ENCODE data around the gene IRF2BP1.

Gene IRF2BP1

DNA sequence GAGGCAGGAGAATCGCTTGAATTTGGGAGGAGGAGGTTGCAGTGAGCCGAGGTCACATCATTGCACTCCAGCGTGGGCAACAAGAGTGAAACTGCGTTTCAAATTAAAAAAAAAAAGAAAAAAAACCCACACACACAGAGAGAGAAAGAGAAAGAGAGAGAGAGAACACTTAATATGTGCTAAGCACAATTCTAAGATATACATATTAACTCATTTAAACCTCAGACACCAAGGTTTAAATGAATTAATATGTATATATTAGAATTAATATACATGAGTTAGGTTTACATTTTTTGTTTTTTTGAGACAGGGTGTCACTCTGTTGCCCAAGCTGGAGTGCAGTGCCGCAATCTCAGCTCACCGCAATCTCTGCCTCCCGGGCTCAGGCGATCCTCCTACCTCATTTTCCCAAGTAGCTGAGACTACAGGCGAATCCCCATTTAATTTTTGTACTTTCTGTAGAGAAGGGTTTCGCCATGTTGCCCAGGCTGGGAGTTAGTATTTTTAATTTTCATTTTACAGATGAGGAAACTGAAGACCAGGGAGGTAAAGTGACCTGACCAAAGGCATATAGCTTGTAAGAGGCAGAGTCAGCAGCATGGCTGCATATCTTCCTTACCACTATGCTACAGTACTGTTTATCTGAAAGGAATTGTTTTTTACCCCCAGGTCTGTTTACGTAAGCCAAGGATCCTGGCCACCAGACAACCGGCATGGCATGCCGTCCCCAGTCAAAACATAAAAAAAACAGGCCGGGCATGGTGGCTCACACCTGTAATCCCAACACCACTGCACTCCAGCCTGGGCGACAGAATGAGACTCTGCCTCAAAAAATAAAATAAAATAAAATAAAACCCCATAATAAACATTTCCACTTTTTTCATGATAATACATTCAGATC lies 25.3 kb downstream of the IRF2BP1 start:
- no peak for DNase-seq (ENCODE audit: low read depth)

DNA sequence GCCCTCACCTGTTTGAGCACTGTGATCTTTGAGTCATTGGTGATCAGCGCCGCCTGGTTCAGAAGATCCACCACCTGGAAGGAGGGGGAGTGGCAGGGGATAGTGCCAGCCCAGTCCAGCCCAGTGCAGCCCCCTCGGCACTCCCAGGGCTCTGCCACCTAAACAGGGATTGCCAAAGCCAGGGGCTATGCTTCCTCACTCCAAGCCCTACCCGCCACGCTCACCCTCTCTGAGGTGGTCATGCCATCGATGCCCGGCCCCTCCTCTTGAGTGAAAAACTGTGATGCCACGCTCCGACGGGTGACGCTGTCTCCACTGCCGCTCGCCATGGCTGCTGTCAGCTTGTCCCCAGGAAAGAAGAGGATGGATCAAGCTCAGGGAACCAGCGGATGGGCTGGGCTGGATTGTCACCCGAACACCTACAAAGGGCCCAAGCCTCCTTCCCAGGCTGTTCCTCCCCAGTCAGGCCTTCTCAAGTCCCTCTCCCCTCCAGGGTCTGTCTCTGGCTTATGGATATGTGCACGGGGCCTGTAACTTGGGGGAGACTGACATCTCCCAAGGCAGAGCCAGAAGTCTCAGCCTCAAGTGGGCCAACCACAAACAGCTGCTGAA lies 31.7 kb downstream of the IRF2BP1 start:
- no peak for DNase-seq (ENCODE audit: low read depth)

DNA sequence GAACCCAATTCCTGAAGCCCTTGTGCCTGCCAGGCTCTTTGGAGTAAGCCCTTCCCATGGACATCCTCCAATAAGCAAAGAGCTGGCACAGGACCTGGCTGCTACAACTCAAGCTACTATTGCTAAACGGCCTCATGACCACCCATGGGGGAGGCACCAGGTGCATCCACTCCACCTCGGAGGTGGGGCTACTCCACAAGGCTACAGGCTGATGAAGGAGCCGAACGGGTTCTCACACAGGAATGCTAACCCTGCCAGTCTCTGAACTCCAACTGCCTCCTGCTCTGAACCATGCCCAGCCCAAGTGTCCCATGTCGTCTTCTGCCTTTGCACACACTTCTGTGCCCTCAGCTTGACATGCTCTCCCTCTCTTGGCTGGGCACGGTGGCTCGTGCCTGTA lies 33.0 kb downstream of the IRF2BP1 start:
- no peak for DNase-seq (ENCODE audit: low read depth)

DNA sequence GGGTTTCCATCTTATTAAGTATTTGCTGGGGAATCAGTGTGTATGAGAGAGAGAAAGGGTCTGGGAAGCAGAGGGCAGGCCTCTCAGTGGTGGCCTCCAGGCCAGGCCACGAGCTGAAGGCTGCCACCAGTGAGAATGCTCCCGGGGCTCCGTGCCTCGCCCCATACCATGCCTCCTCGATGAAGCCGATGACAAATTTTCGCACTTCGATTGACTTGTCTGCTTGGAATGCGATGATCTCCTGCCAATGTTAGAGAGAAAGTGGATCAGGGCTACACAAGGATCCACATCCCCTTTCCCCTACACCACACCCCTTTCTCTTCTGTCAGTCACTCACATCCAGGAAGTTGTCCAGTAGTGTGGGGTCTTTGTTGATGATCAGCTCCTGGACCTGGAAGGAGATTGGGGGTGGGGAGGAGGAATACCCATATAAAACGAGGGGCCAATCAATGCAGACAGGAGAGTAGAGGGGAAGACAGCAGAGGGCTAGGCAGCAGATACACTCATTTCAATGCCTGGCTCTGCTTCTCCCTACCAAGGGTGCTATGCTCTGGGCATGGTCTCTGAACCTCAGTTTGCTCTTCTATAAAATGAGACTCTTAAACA lies 33.7 kb downstream of the IRF2BP1 start:
- DNase-seq (ENCODE audit: low read depth): peak; percentile 44

DNA sequence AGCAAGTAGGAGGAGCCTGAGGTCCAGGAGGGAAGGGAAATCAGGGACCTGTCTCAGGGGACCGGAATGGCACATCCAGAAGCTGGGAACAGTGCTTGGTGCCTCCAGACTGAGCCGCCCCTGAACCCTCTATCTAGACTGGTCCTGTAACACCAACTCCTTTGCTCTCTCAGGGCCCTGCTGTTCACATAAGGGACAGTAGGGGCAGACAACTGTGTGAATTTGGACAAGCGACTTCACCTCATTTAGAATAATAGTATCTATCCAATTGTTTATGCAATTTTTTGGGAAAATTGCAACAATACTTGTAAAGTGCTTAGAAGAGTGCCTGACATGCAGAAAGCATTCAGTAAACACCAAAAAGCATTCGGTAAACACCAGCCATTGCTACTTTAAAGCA lies 37.0 kb downstream of the IRF2BP1 start:
- DNase-seq (ENCODE audit: low read depth): no peak

DNA sequence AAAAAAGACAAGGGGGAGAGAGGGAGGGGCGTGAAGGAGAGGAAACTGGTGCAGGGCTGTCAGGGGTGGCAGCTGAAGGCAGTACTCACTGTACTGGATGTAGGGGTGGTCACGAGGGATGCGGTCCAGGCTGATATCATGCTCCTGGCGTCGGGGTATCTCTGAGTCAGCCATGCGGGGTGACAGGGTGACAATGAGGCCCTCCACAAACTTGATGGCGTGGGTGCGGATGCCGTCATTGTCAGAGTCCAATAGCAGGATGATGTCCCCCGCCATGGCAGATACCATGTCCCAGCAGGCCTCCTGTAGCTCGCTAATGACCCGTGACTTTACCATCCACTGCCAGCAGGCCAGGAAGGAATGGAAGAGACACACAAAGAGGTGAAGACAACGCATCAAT lies 38.3 kb downstream of the IRF2BP1 start:
- no peak for DNase-seq (ENCODE audit: low read depth)

DNA sequence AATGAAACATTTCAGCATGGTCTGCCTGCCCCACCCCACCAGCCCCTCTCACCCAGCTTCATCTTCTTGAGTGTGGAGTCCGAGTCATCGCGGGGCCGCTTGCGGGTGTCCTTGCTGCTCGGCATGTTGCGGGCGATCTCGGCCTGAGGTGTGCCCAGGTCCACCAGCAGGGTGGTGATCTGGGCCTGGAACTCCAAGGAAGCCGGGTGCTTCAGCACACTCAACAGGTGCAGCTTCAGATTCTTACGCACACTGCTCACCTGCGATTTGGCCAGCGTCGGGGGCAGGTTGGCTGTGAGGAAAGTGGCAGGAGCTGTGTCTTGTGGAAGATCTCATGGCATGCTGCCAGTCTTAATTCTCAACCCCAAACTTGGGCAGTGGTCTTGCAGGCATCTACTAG lies 43.7 kb downstream of the IRF2BP1 start:
- no peak for DNase-seq (ENCODE audit: low read depth)

DNA sequence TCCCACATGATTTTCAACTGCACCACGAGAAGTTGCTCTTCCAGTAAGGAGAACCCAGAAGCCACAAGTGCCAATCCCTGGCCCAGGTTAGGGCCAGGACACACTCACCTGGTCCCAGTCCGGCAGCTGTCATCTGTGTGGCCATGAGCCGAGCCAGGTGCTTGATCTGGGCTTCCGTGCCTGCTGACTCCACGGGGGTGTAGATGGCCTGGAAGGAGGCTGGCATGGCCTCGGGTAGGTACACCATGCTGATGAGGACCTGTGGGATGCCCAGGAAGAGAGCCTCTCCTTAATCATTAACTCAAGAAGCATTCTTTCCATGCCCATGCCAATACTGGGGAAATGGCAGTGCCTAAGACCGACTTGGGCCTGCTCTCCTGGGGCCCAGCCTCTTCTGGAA lies 51.0 kb downstream of the IRF2BP1 start:
- no peak for DNase-seq (ENCODE audit: low read depth)
